Measurements from ENCODE around the gene GGT1. TPM values are rescaled to one million over a fixed set of nuclear protein-coding genes. Genes with fewer than 3 reads are reported as not detected.
A peak's percentile ranks its signal among the peaks of the same experiment; 100 is the strongest.
"Not testable (repeated sequence)": the region's sequence is repeated elsewhere in the genome, so short reads cannot be mapped to it uniquely, and the experiment has no call there.

The GGT1 gene
- total and polyA plus RNA-seq, 2 experiments from 2014 or later = 0.60 to 2.1 TPM

DNA sequence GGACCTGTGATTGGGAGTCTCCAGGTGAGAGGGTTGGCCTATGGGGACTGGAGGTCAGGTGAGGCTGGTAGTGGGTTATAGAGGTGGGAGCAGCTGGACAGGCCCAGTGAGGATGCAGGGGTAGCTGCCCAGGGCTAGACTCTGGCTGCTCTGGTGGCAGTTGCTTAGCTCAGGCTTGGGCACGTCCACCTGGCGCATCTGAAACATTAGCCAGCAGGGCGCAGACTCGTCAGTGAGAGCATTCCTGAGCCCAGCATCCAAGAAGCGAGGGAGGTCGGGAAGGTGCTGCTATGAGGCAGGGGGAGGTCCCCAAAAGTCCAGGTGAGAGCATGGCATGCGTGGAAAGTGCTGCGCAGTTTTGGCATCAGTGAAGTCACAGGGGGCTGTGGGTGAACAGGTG lies 3.5 kb upstream of the GGT1 start:
- in situ Hi-C loops (cut with MboI) = no loop called here
- H3K4me3 ChIP-seq = no peak overlapping the region
- TF ChIP-seq EZH2phosphoT487 (IDR thresholded peaks at IDR 0.05; ENCODE audit: insufficient read depth, low read depth) (no peak), EZH2 (IDR thresholded peaks at IDR 0.05; ENCODE audit: insufficient read depth, poor library complexity, severe bottlenecking) (no peak)
- no peaks in the 10 kb centered on the region for H3K27me3 ChIP-seq (replicated peaks; ENCODE audit: insufficient read depth)
- H3F3A ChIP-seq (ENCODE audit: insufficient read depth) = no peaks in the 10 kb centered on the region
- H3K9me2 ChIP-seq (ENCODE audit: insufficient read depth) = no peaks in the 10 kb centered on the region
- H4K20me1 ChIP-seq (ENCODE audit: insufficient read depth) = no peaks in the 10 kb centered on the region
- no peak overlapping the region for H3K9ac ChIP-seq
- no peak overlapping the region for H3K4me2 ChIP-seq (ENCODE audit: unreplicated experiment)
- H2AFZ ChIP-seq = no peak overlapping the region
- no peak for DNase-seq
- no peaks in the 10 kb centered on the region for H3K36me3 ChIP-seq (ENCODE audit: low read depth)
- no peaks in the 10 kb centered on the region for H3K79me2 ChIP-seq (ENCODE audit: insufficient read depth)
- WGBS, 2 experiments (ENCODE audit: low coverage in 1 of 2, low lambda C conversion rate in 2 of 2, missing lambda C conversion rate in 2 of 2) = 74 to 78% methylated on average over 6 to 7 of the region's 8 CpGs
- no peak overlapping the region for H3K27ac ChIP-seq
- no peaks in the 10 kb centered on the region for H3K4me1 ChIP-seq (ENCODE audit: insufficient read depth)
- no peaks in the 10 kb centered on the region for H3K9me3 ChIP-seq (ENCODE audit: low read depth)

DNA sequence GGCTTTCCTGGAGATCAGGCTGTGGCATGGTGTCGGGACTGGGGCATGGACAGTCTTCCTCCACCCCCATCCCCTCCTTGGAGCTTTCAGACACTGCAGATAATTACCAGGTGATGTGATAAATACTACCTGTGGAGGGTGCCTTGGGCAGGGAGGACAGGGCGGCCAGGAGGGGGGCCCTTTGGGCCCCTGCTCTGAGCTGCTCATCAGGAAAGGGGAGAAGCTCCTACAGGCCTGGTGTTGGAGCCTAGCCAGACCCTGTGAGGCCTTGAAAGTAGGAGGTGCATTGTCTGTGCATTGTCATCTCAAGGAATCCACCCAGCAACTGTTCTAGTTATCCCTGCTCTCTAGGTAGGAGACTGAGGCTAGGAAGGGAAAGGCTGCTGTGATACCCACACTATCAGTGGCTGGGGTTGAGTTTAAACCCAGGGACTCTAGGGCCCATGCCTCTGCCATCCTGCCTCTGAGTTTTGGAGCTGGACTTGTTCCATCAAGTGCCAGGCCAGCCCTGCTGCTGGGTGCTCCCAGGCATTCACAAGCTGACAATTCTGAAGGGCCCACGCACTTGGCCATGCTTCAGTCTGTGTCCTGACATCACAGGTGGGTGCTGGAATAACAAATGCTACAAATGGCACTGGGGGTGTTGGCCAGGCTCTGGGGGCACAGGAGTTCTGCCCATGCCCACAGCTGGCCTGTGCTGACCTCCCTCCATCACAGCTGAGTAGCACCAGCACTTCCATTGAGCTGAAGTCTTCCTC lies 2.9 kb upstream of the GGT1 start:
- H3K9me2 ChIP-seq (ENCODE audit: insufficient read depth); H3K79me2 ChIP-seq (ENCODE audit: insufficient read depth); H2AFZ ChIP-seq; H3K4me2 ChIP-seq (ENCODE audit: unreplicated experiment); H4K20me1 ChIP-seq (ENCODE audit: insufficient read depth); H3K27me3 ChIP-seq (replicated peaks; ENCODE audit: insufficient read depth); H3K9me3 ChIP-seq (ENCODE audit: low read depth); H3F3A ChIP-seq (ENCODE audit: insufficient read depth); H3K4me1 ChIP-seq (ENCODE audit: insufficient read depth); H3K9ac ChIP-seq; DNase-seq; H3K4me3 ChIP-seq; H3K36me3 ChIP-seq (ENCODE audit: low read depth); H3K27ac ChIP-seq; in situ Hi-C loops (cut with MboI): not testable (repeated sequence)
- WGBS, 2 experiments (ENCODE audit: low coverage in 1 of 2, low lambda C conversion rate in 2 of 2, missing lambda C conversion rate in 2 of 2) = 77 to 94% methylated on average over 3 of the region's 3 CpGs

DNA sequence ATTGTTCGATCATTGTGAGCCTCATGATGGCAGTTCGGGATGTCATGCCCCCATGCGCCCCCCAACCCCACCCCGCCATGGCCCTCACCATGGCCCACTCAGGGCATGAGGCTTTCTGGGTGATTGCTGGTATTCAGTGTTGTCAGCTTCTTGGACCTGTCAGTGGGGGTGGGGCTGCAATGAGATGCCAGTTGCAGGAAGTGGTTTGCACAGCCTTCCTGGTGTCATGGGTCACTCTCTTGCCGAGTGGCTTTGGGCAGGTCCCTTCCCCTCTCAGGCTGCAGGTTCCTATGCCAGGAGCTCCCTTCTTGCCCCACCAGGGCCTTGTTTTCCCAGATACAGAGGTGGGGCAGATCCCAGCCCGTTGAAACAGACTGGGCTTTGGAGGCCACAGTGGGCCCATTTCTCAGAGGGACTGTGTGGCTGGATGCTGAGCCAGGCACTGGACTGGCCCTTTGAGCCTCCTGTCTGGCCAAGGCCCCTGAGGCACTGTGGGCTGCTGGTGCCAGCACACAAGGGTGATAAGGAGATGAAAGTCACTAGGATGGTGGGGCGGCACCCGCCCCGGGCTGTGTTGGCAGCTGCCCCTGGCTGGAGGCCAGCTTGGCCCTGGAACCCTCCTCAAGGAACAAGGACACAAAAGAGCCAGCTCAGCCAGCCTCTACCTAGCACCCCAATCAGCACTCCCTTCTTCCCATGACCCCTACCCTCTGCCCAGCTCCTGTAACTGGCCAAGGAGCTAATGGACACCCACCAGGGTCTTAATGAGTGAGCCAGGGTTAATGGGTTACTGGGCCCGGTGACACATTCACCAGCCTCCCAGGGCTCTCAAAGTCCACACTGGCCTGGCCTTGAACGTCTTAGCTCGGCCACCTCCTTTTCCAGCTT lies 1.5 kb upstream of the GGT1 start:
- H3K9ac ChIP-seq = no peak overlapping the region

DNA sequence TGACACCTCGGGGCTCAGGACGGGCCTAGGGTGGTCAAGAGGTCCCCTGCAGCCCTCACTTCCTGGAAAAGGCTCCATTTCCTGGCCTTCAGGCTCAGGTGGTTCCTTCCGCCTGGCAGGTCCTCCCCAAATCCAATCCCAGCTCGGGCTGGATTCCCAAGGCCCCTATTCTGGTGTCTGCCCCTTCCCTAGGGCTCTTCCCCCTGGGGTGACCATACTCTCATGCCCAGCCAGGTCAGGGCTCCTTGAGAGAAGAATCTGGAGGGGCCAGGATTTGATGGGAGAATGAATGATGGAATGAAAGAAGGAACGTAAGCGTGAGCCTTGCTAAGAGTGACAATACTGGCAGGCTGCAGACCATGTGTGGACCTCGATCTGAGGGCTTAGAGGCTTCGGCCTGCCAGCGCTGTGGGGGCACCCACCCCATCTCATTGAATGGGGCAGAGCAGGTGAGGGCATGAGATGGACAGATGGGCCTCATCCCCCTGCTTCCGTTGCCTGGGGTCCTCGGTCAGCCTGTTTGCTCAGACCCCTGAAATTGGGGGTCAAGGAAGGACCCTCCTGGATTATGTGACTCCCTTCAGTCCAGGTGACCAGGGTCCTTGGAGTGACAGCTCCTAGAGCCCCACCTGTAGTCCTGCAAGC lies 766 bp upstream of the GGT1 start:
- H3K4me3 ChIP-seq; in situ Hi-C loops (cut with MboI); H3K36me3 ChIP-seq (ENCODE audit: low read depth); H2AFZ ChIP-seq; H3K9me2 ChIP-seq (ENCODE audit: insufficient read depth); H3K27ac ChIP-seq; H3K27me3 ChIP-seq (replicated peaks; ENCODE audit: insufficient read depth); H3K9me3 ChIP-seq (ENCODE audit: low read depth); H3K4me2 ChIP-seq (ENCODE audit: unreplicated experiment); H3F3A ChIP-seq (ENCODE audit: insufficient read depth); H3K4me1 ChIP-seq (ENCODE audit: insufficient read depth); DNase-seq; H3K9ac ChIP-seq; H3K79me2 ChIP-seq (ENCODE audit: insufficient read depth); H4K20me1 ChIP-seq (ENCODE audit: insufficient read depth): not testable (repeated sequence)
- WGBS, 2 experiments (ENCODE audit: low coverage in 1 of 2, low lambda C conversion rate in 2 of 2, missing lambda C conversion rate in 2 of 2) = 95 to 96% methylated on average over 11 of the region's 11 CpGs

More for the DNA sequence above, 1.5 kb upstream of the GGT1 start:
- Histone ChIP-seq H3K27ac (no peak overlapping the region), H3K9me2 (ENCODE audit: insufficient read depth) (no peaks in the 10 kb centered on the region), H3K79me2 (ENCODE audit: insufficient read depth) (no peaks in the 10 kb centered on the region), H3K27me3 (replicated peaks; ENCODE audit: insufficient read depth) (no peaks in the 10 kb centered on the region), H3K4me2 (ENCODE audit: unreplicated experiment) (no peak overlapping the region), H3F3A (ENCODE audit: insufficient read depth) (no peaks in the 10 kb centered on the region), H3K9me3 (ENCODE audit: low read depth) (no peaks in the 10 kb centered on the region), H2AFZ (no peak overlapping the region), H3K36me3 (ENCODE audit: low read depth) (no peaks in the 10 kb centered on the region), H3K4me3 (no peak overlapping the region), H3K4me1 (ENCODE audit: insufficient read depth) (no peaks in the 10 kb centered on the region), H4K20me1 (ENCODE audit: insufficient read depth) (no peaks in the 10 kb centered on the region)
- no peak for DNase-seq
- 80 to 81% methylated on average over 12 of the region's 12 CpGs for WGBS, 2 experiments (ENCODE audit: low coverage in 1 of 2, low lambda C conversion rate in 2 of 2, missing lambda C conversion rate in 2 of 2)
- in situ Hi-C loops (cut with MboI) = no loop called here
- no peak for TF ChIP-seq EZH2phosphoT487 (IDR thresholded peaks at IDR 0.05; ENCODE audit: insufficient read depth, low read depth)
- no peak for TF ChIP-seq EZH2 (IDR thresholded peaks at IDR 0.05; ENCODE audit: insufficient read depth, poor library complexity, severe bottlenecking)

DNA sequence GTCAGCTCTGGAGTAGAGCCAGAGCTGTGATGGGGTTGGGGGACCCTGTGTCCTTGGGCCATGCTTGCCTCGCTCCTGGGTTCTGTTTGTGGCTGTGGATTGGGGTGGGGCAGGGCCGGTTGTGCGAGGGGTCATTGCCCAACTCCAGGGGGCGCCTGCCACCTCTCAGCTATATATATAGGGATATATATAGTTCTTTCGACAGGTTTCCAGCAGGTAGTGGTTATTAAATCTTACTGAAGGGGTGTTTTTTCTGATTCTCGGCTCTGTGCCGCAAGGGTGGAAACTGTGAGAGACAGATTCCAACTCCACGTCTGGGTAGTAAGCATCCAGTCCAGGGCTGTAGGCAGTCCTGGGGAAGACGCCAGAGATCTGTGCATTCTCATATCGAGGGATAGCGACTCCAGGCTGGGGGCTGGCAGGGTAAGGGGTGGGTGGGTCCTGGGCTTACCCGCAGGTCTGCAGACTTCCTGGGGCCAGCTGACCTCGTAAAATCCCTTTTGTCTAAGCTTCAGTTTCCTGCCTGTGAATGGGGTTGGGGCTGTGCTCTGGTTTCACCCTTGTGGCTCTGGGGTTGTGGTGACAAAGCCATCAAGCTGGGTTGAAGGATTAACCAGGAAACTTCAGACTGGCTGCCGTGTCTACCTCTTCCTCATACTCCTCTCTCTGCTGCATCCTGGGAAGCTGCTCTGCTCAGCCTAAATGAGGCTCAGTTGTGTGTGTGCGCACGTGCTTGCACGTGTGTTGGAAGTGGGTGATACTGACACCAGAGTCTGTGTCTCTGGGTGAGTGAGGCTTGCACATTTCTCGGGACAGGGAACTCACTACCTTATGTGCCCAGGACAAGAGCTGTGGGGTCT lies 1.0 kb downstream of the GGT1 start:
- H3K9me2 ChIP-seq (ENCODE audit: insufficient read depth); H3K4me1 ChIP-seq (ENCODE audit: insufficient read depth); H3K27ac ChIP-seq; H3K79me2 ChIP-seq (ENCODE audit: insufficient read depth); in situ Hi-C loops (cut with MboI); H3K9me3 ChIP-seq (ENCODE audit: low read depth); H2AFZ ChIP-seq; H3F3A ChIP-seq (ENCODE audit: insufficient read depth); H3K36me3 ChIP-seq (ENCODE audit: low read depth); H4K20me1 ChIP-seq (ENCODE audit: insufficient read depth); H3K27me3 ChIP-seq (replicated peaks; ENCODE audit: insufficient read depth); H3K9ac ChIP-seq; H3K4me3 ChIP-seq: not testable (repeated sequence)
- peak; percentile 35 for DNase-seq
- WGBS, 2 experiments (ENCODE audit: low coverage in 1 of 2, low lambda C conversion rate in 2 of 2, missing lambda C conversion rate in 2 of 2) = 12 to 15% methylated on average over 18 of the region's 18 CpGs
- H3K4me2 ChIP-seq (ENCODE audit: unreplicated experiment) = peak overlapping the region; percentile 31

DNA sequence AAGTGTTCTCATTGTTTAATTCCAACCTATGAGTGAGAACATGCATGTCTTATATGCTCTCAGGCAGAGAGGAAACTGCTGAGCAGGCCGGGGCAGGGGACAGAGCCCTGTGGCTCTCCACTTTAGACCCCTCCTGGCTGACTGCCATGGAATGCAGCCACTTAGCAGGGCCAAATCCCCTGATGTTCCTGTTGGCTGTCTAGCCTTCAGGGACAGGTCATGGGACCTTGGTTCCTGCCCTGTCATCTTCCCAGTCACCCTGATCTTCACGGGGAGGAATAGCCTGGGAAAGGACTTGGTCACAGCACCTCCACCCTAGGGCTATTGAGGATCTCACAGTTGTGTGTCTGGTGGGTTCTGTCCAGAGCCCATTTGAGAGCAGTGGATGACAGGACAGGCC lies 3.3 kb downstream of the GGT1 start:
- H3K36me3 ChIP-seq (ENCODE audit: low read depth); H3K27me3 ChIP-seq (replicated peaks; ENCODE audit: insufficient read depth); H3K9me3 ChIP-seq (ENCODE audit: low read depth); H4K20me1 ChIP-seq (ENCODE audit: insufficient read depth); H3K9me2 ChIP-seq (ENCODE audit: insufficient read depth); H3K9ac ChIP-seq; DNase-seq; H2AFZ ChIP-seq; H3K79me2 ChIP-seq (ENCODE audit: insufficient read depth); H3K4me1 ChIP-seq (ENCODE audit: insufficient read depth); H3K27ac ChIP-seq; H3F3A ChIP-seq (ENCODE audit: insufficient read depth); in situ Hi-C loops (cut with MboI); H3K4me3 ChIP-seq; H3K4me2 ChIP-seq (ENCODE audit: unreplicated experiment): not testable (repeated sequence)
- 100% methylated on average over 2 of the region's 2 CpGs for WGBS, 2 experiments (ENCODE audit: low coverage in 1 of 2, low lambda C conversion rate in 2 of 2, missing lambda C conversion rate in 2 of 2)

Measured in GM23248 (cell line).